SW480 (cell line): ENCODE measurements around the gene AMT.

ENCODE experiments used
- DNase-seq: peaks from one replicate; pipeline ENCODE4 v3.0.0-alpha.2; 2016; ENCODE audit warnings: low spot score

AMT gene

DNA sequence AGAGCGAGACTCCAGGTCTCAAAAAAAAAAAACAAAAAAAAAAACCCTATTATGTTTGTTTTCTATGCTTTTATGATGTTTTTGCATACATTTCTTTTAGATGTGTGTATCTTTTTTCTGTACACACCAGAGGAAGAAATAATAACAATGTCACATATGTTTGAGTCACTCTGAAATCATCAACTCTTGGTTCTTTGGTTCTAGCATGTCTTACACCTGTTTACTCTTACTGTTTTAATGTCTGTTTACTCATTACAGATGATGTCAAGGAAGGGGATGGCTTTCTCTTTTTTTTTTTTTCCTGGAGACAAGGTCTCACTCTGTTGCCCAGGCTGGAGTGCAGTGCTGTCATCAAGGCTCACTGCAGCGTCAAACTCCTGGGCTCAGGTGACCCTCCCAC is 34.6 kb downstream of the AMT start:
- DNase-seq: no peak

DNA sequence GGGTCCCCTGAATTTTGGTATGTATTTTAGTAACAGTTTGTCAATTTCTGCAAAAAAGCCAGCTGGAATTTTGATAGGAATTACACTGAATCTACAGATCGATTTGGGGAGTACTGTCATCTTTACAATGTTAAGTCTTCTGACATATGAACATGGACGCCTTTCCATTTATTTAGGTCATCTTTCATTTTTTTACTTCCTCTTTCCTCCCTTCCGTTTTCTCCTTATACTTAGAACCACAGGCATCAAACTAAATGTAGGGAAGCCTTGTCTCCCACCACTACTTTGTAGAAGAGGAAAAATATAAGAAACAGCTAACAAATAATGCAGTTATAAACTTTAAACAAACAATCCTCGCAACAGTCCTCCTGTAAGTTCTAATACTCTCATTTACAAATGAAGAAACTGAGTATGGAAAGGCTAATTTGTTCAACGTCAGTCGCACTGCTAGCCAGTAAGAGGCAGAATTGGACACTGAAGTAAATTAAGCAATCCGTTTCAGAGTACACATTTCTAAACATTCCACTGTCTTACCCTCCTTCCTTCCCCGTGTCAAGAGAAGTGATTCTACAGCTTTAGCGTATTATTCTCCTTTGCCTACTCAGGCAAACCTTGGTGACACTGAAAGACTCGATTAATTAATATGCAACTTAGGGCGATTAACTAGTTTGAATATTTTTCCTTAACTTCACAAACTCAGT is 36.1 kb downstream of the AMT start:
- no peak for DNase-seq

DNA sequence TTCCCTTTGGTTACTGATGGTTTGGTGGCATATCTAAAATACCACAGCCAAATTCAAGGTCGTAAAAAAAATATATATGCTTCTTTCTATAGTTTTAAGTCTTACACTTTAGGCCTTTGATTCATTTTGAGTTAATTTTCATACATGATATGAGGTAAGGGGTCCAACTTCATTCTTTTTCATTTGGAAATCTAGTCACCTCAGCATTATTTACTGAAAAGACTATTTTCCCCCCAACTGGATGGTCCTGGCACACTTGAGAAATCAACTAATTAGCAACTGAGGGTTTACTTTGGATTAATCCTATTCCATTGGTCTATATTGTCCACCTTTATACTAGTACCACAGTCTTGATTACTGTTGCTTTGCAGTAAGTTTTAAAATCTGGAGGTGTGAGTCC is 36.7 kb downstream of the AMT start:
- no peak for DNase-seq

DNA sequence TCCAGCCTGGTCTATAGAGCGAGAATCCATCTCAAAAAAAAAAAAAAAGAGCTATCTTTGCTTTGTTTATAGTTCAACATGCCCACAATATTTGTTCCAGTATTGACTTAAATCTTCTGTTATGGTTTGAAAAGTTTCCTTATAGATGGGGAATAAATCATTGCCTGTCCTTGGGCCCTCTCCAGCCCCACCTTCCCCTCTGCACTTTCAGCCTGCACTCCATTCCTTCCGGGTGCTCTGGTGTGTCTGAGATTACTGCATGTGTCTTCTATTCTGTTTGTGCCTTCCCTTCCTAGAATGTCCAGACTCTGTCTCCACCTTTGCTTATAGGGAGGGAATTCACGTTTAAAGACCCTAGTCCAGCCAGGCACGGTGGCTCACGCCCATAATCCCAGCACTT is 38.9 kb downstream of the AMT start:
- no peak for DNase-seq

DNA sequence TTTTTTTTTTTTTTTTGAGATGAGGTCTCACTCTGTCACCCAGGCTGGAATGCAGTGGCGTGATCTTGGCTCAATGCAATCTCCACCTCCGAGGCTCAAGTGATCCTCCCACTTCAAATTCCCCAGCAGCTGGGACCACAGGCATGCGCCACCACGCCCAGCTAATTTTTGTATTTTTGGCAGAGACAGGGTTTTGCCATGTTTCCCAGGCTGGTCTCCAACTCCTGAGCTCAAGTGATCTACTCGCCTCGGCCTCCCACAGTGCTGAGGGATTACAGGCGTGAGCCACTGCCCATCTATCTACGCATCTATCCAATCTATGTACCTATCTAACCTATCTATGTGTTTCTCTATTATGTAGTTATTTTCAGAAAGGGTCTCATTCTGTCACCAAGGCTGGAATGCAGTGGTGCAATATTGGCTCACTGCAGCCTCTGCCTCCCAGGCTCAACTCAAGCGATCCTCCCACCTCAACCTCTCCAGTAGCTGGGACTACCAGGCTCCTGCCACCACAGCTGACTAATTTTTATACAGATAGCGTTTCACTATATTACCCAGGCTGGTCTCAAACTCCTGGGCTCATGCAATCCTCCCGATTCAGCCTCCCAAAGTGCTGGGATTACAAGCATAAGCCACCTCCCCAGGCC is 43.9 kb downstream of the AMT start:
- peak; percentile 33 for DNase-seq

DNA sequence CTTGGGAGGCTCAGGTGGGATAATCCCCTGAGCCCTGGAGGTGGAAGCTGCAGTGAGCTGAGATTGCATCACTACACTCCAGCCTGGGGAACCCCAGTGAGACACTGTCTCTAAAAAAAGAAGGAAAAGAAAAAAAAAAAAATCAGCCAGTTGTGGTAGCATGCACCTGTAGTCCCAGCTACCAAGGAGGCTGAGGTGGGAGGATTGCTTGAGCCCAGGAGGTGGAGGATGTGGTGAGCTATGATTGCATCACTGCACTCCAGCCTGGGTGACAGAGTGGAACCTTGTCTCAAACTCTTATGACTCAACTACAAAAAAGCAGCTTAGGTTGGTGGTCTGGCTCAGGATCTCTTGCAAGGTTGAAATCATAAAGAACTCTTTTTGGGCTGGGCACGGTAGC is 44.8 kb downstream of the AMT start:
- DNase-seq: no peak

DNA sequence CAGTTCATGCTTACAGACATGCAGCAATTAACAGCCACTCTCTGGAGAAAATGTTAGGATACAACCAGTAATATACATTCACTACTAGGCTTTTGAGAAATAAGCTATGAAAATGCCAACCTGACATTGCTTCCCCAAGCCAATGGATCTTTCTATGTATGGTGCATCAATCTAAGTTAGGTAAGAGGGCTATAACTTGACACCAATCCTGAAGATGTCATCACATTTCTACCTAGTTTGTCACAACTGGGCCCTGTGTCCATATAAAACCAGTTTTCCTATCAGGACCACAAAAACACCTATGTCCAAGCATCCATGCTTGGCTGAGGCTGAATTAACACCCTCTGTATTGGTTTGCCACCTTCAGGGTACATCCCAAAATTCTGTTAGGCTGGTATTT is 50.3 kb downstream of the AMT start:
- no peak for DNase-seq

DNA sequence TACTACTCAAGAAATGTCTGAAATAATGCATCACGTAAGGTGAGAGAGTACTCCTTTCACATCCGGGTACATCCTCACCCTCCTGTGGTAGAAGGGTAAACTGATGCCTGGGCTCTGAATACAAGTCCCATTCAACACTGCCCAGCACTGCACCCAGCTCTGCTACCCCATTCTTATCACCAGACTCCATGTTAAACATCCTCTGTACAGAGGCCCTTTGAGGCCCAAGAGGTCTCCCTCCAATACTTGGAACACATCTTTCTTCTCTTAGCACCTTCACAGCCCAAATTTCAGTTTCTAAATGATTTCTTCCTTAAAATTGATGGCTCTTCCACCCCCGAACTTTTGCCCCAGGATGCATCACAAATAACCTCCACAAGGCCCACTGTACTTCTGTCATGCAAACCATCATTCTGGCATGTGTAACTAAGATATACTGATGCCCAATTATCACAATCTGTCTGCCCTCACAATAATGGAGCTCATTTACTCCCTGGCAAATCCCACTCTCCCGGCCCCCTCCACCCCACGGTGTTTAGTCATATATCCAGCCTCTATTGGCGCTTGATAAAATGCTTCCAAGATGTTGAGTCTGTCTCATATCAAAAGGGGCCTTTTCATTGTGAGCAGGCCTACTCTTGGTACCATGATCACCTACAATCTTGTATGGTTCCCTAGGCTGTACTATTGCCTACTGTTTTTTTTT is 51.5 kb downstream of the AMT start:
- no peak for DNase-seq
